ENCODE results near the gene FERMT1.
A peak's percentile ranks its signal among the peaks of the same experiment; 100 is the strongest.

The FERMT1 gene

GRCh38 chr20:6122873-6123648, at the start of gene FERMT1:
TSS of gene FERMT1 (minus strand) at chr20:6123030. CDS start at chr20:6119554, 3,476 bp downstream.
- DNase-seq (ENCODE audit: low read depth in 2 of 2), result peak; percentile 4 to 26

GRCh38 chr20:6169251-6169650, 46.4 kb upstream of the FERMT1 start:
- no peak for DNase-seq (ENCODE audit: low read depth in 2 of 2)

DNA sequence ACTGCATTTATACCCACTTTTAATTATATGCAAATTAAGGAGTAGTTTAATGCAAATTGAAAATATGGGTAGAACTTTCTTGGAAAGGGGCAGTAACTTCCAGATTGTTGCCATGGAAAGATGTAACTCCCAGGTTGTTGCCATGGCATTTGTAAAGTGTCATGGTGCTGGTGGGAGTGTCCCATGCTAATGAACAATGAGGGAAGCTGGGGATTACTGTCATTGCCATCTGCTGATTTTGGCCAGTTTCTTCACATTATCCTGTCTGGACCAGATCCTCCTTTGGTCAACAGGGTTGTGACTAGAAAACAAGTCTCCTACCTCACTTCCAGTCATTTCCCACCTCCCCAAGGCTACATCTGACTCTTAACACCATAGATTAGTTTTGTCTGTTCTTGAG, 45.4 kb upstream of the FERMT1 start:
- no peak for DNase-seq (ENCODE audit: low read depth in 2 of 2)

DNA sequence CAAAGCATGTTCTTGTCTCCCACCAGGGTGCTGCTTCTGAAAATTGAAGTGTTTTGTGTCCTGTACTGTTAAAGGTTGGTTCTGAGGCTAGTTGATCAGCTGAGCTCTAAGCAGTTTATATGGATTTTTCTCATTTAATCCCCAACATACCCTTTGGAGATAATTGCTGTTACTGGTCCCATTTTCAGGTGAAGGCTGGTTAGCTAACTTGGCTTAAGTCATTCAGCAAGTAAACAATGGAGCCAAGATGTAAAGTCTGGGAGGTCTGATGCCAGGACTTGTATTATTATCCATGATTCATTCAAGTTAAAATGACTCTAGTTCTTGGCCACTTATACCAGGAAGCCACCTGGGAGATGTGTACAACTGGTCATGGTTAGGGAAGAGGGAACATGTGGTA, 42.5 kb upstream of the FERMT1 start:
- no peak for DNase-seq (ENCODE audit: low read depth in 2 of 2)

- DNase-seq (ENCODE audit: low read depth in 2 of 2), result no peak
Observed at GRCh38 chr20:6164421-6165341, 41.9 kb upstream of the FERMT1 start.

DNA sequence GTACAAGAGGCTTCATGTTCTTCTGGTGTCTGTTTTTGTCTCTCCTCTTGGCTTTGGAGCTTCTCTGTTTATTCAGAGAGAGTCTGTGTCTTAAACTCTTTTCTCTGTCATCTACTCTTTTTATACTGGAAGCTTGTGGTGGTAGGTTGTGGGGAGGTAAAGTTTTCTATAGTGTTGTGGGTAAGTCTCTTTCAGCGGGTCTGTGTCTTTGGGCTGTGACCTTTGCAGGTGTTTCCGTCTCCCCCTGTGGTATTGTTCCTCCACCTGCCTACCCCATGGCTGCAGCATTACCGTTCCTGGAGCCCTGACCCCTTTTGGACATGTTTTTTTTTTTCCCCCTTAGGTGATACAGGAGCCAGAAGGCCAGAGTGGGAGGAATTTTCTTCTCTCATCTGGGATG, 37.9 kb upstream of the FERMT1 start:
- DNase-seq (ENCODE audit: low read depth in 2 of 2), result no peak

- DNase-seq (ENCODE audit: low read depth in 2 of 2), result no peak
Observed at GRCh38 chr20:6157345-6157744, 34.5 kb upstream of the FERMT1 start.

DNA sequence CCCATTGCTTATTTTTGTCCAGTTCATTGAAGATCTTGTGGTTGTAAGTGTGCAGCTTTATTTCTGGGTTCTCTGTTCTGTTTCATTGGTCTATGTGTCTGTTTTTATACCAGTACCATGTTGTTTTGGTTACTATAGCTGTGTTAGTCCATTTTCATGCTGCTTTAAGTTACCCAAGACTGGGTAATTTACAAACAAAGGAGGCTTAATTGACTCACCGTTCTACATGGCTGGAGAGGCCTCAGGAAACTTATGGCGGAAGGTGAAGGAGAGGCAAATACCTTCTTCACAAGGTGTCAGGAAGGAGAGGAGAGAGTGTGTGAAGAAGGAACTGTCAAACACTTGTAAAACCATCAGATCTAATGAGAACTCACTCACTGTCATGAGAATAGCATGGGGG, 29.9 kb upstream of the FERMT1 start:
- DNase-seq (ENCODE audit: low read depth in 2 of 2), result no peak

DNA sequence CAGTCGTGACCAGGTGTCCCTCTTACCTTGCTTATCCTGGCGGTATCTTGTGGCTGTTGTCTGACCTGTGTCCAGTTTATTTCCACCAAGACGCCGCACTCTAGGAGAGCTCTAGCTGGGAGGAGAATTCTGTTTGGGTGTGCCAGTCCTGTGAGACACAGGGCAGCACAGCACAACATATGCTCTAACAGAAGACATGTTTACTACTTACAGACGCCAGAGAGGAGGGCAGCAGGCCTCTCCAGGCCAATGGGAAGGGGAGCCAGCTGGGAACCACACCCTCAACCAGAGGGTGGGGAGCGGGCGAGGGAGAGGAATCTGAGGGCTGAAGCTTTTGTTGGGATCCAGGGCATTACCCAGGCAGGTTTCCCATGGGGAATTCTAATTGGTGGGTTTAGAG, 25.2 kb upstream of the FERMT1 start:
- no peak for DNase-seq (ENCODE audit: low read depth in 2 of 2)

DNA sequence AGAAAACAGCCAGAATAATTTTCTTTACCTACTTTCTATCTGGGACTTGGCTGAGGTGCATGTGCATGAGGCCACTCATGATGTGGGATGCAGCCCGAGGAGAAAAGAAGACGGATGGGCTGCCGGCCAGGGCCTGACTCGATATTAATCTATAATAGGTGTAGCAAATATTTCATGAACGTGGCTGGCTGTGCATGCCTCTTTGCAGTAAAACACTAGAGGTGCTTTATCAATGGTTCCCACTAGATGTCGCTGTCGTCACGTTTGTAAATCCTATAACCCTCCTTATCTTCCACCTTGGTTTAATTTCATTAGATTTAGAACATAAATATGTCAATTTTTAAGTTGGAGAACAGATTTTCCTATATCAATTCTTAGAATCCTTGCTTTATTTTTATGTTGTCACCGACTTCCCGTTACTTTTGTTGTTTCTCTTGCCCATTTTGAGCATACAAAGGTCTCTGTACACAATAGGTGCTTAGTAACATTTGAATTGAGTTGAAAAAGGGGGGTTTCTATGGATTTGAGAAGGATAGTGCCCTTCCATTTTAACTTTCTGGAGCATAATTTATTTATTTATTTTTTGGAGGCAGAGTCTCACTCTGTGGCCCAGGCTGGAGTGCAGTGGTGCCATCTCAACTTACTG, 19.6 kb upstream of the FERMT1 start:
- DNase-seq (ENCODE audit: low read depth in 2 of 2), result peak in 1 of 2 donors; percentile 18

DNA sequence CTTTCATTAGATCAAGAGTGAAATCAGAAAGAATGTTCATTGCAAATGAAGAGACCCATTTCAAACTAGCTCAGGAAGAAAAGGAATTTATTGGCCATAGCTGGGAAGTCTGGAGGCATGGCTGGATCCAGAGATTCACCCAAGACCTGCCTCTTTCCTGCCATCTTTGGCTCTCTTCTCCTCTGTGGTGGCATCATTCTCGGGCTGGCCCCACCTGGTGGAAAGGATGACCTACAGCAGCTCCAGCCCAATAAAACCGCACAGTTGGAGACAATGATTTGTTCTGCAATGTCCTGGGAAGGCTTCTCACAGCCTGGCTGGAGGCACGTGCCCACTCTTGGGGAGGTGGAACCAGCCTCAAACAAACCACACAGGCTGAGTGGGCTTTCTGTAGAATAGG, 18.1 kb upstream of the FERMT1 start:
- DNase-seq (ENCODE audit: low read depth in 2 of 2), result no peak

- no peak for DNase-seq (ENCODE audit: low read depth in 2 of 2)
Observed at GRCh38 chr20:6135347-6135746, 12.5 kb upstream of the FERMT1 start.

DNA sequence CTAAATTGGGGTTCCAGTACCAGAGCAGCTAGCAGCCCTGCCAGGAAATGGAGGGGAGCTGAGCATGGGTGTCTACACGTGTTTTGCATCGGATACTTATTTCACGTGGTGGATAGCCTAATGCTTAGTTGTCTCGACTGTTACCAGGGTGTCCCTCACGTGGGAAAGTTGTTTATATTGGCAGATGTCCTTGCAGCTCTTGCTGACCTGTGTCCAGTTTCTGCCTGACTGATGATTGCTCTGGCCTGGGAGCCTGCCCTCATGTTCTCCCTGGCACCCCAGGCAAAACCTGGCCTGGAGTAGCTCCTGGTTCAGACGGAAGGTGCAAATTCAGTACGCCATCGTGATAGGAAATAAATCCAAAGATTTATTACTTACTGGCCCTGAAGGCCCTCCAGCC, 11.8 kb upstream of the FERMT1 start:
- DNase-seq (ENCODE audit: low read depth in 2 of 2), result no peak

DNA sequence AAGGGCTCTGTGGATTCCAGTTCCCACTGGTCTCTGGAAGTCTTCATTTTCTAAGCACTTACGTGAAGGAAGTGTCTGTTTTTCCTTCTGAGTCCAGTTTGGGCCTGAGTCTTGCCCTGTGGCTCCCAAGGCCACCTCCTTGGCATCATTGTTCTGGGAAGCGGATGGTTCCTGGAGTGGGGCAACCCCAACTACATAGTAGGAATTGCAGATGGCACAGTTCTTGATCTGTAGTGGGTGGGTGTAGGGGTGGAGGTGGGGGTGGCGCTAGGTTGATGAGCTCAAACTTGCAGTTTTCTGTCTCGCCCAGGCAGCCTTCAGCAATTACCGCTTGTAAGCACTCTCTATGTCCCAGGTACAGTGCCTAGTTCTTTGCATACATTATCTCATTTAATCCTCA, 7.2 kb upstream of the FERMT1 start:
- DNase-seq (ENCODE audit: low read depth in 2 of 2), result no peak

DNA sequence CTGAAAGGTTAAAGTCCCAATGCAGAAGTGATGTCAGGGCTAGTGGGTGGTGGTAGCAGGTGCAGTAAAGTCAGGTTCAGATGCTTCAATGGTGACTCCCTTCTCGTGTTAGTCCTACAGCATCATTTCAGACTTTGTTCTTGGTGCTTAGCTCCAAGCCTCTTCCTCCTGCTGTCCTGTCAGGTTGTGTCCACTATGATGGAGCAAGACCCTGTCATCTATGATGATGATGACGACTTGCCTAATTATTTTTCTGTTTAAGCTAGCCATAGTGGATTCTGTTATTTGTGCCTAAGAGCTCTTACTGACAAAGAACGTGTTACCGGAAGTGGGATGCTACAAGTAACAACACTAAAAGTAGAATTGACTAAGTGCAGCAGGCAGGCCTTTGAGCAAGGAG, 5.0 kb upstream of the FERMT1 start:
- DNase-seq (ENCODE audit: low read depth in 2 of 2), result no peak

DNA sequence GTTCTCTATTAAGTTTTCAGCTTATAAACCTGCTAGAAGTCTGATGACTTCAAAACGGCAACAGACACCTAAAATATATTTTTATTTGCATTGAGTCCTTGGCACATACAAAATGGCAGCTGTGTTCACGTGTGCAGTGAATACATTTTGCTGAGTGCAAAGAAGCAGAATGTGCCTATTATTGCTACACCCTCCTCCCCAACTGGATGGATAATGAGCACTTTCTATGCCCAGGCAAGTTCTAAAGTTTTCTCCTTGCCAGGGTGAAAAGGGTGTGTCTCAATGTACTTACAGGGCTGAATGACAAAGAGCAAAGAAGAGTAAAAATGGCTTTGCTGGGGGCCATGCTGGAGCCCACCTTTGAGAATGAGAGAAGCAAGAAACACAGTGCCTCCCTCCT, 4.0 kb upstream of the FERMT1 start:
- DNase-seq (ENCODE audit: low read depth in 2 of 2), result no peak

GRCh38 chr20:6123649-6124014, 802 bp upstream of the FERMT1 start:
- no peak for DNase-seq (ENCODE audit: low read depth in 2 of 2)

- DNase-seq (ENCODE audit: low read depth in 2 of 2), result no peak
Observed at GRCh38 chr20:6122111-6122872, 538 bp downstream of the FERMT1 start.

DNA sequence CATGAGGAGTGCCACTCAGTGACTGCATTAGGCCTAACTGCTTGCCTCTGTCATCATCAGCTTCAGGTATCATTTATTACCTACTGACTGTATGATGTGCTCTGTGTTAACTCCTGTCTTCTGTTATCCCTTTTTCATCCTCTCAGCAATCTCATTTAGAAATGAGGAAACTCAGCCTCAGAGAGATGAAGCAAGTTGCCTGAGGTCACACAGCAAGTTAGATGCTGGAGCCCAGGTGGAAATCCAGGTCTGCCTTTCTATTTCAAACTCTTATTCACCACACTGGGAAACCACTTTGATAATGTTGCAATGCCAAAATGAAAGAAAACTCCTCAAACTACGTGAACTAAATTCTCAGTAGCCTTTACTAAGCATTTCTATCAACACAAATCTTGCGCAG, 1.3 kb downstream of the FERMT1 start:
- no peak for DNase-seq (ENCODE audit: low read depth in 2 of 2)

DNA sequence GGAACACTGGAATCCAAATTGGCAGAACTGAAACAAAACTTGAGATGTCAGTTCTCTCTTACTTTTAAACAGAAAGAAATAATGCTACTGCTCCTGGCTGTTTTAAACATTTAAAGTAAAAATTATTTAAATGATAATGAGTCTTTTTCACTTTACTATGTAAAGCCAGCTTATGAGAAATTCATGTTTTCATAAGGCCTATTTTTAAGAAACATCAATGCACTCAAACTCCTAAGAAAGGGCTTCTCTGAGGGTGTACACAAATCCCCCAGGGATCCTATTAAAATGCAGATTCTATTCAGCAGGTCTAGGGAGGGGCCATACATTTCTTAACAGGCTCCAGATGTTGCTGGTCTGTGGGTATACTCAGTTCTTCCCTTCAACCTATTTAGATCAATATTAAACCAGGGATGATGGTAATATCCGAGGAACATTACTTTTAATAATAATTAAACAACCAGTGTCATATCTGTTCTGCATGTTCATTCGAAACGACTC, 2.3 kb downstream of the FERMT1 start:
- DNase-seq (ENCODE audit: low read depth in 2 of 2), result no peak

DNA sequence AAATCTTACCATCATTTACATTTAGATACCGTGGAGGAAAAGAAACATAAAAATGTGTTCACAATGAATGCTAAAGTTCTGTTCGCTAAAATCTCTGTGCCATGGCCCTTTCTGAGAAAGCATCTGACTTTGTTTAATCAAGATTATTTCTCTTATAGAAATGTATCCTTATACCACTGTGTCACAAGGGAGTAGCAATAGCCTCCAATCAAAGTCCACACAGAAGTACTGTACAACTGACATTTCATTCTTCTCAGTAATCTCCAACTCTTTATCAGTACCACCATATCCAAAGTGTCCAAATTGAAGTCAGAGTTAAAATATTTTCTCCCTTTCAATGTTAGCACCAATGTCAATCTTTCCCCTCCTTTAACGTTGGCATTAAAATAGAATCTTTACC, 6.1 kb downstream of the FERMT1 start:
- DNase-seq (ENCODE audit: low read depth in 2 of 2), result no peak
